ENCODE data around the gene CDC14A. TPM values are rescaled to one million over a fixed set of nuclear protein-coding genes. Genes with fewer than 3 reads are reported as not detected.

Gene CDC14A
- total and polyA plus RNA-seq, 2 donors (not counting 3 experiments of a cell fraction or from before 2014, with no cell fraction given) = 3.4 to 13.9 TPM

DNA sequence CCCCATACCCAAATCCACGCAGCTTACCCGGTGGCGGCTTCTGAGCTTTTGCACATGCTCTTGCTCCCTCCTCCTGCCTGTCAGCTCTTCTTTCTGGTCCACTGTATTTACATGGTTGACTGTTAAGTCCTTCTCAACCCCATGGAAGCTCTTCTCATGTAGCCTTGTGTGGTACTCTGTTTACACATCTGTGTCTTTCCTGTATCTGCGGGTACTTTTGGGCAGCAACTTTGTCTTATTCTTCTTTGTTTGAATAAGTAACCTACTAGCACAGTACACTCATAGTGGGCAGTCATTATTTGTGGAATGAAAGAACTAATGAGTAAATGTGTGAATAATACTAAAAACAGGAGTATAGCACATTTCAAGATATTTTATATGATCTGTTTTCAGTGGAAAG is 97.2 kb downstream of the CDC14A start:
- Histone ChIP-seq H2AFZ (ENCODE audit: low read depth, low read length) (no peak overlapping the region), H4K20me1 (replicated peaks; ENCODE audit: control insufficient read depth, extremely low read depth, insufficient read depth, low read length) (no peaks in the 10 kb centered on the region), H3K4me2 (ENCODE audit: insufficient read depth, low read length) (no peak overlapping the region), H3K9ac (replicated peaks; ENCODE audit: extremely low read depth, insufficient read depth, low read length) (no peak overlapping the region), H3K4me3 (replicated peaks in 1 of 3; ENCODE audit: insufficient read depth in 1 of 3, low read depth in 1 of 3, low read length in 3 of 3) (no peak overlapping the region), H3K27me3 (ENCODE audit: control insufficient read depth in 2 of 2, insufficient read depth in 2 of 2, low read length in 2 of 2) (no peaks in the 10 kb centered on the region), H3K36me3 (ENCODE audit: control insufficient read depth in 2 of 2, extremely low read depth in 1 of 2, insufficient read depth in 2 of 2, low read length in 2 of 2) (no peaks in the 10 kb centered on the region), H3K4me1 (ENCODE audit: control insufficient read depth, extremely low read depth, insufficient read depth, low read length) (peaks cover 15% of the 10 kb centered on the region), H3K79me2 (ENCODE audit: control insufficient read depth, insufficient read depth, low read length) (no peaks in the 10 kb centered on the region), H3K9me3 (replicated peaks; ENCODE audit: control insufficient read depth, insufficient read depth, low read length) (no peaks in the 10 kb centered on the region), H3K27ac (ENCODE audit: insufficient read depth, low read depth, low read length) (no peak overlapping the region), H3K9me1 (replicated peaks; ENCODE audit: control insufficient read depth, extremely low read depth, insufficient read depth, low read length) (no peaks in the 10 kb centered on the region)
- no TSS peak for BruUV-seq (replicated peaks)
- FAIRE-seq (no peak), DNase-seq (ENCODE audit: low read depth, low spot score) (no peak)
- TF ChIP-seq, protein P1, sequence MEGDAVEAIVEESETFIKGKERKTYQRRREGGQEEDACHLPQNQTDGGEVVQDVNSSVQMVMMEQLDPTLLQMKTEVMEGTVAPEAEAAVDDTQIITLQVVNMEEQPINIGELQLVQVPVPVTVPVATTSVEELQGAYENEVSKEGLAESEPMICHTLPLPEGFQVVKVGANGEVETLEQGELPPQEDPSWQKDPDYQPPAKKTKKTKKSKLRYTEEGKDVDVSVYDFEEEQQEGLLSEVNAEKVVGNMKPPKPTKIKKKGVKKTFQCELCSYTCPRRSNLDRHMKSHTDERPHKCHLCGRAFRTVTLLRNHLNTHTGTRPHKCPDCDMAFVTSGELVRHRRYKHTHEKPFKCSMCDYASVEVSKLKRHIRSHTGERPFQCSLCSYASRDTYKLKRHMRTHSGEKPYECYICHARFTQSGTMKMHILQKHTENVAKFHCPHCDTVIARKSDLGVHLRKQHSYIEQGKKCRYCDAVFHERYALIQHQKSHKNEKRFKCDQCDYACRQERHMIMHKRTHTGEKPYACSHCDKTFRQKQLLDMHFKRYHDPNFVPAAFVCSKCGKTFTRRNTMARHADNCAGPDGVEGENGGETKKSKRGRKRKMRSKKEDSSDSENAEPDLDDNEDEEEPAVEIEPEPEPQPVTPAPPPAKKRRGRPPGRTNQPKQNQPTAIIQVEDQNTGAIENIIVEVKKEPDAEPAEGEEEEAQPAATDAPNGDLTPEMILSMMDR (IDR thresholded peaks at IDR 0.05; ENCODE audit: extremely low read depth in 1 of 2, insufficient read depth in 1 of 2, low read depth in 1 of 2, low read length in 2 of 2) = no peak
- TF ChIP-seq FOS (IDR thresholded peaks at IDR 0.05; ENCODE audit: borderline replicate concordance, insufficient read depth, low read length) (no peak), MYC (IDR thresholded peaks at IDR 0.05; ENCODE audit: low read depth, low read length) (no peak), POLR2A (IDR thresholded peaks at IDR 0.05; ENCODE audit: low read depth, low read length) (no peak), GATA2 (IDR thresholded peaks at IDR 0.05; ENCODE audit: insufficient read depth, insufficient read length, low read depth, low read length) (no peak), POLR2AphosphoS5 (IDR thresholded peaks at IDR 0.05; ENCODE audit: insufficient read depth, low read depth, low read length) (no peak), JUN (IDR thresholded peaks at IDR 0.05; ENCODE audit: borderline replicate concordance, insufficient read depth, insufficient read length, low read depth) (no peak), EZH2 (IDR thresholded peaks at IDR 0.05; ENCODE audit: borderline replicate concordance, low read depth, low read length, severe bottlenecking) (no peak)
- TF ChIP-seq, protein P2, sequence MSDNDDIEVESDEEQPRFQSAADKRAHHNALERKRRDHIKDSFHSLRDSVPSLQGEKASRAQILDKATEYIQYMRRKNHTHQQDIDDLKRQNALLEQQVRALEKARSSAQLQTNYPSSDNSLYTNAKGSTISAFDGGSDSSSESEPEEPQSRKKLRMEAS (IDR thresholded peaks at IDR 0.05; ENCODE audit: insufficient read depth, insufficient read length) = no peak
- intact Hi-C loops (cut with micrococcal nuclease) = no loop called here
- ChIA-PET CTCF (no interaction called here), POLR2A (no interaction called here)
- dilution Hi-C loops (cut with MboI; ENCODE audit: extremely low pct_ligation_motif_present, low sequenced_read_pairs) = no loop called here

All from endothelial cell of umbilical vein (primary cell).